MCF 10A (cell line): ENCODE data around the gene URGCP. TPM values are rescaled to one million over a fixed set of nuclear protein-coding genes. Genes with fewer than 3 reads are reported as not detected.

ENCODE experiments used
- BruUV-seq: library from RNA; stranded (reverse); fragments of 400-500 nt; replicated peaks from 2 replicates; lab custom pipeline; 2021; lab: Mats Ljungman, UMichigan
- CTCF ChIA-PET: fragments of 300-600 bp; sonication (Branson Sonifier 250); formaldehyde crosslinking; extraction: SDS; loops from one replicate; lab custom pipeline; 2021; ENCODE audit warnings: antibody characterized with exemption, inconsistent platforms; lab: Yijun Ruan, JAX
- POLR2A ChIA-PET: fragments of 300-600, 350-650 bp; sonication (Branson Sonifier 250); formaldehyde crosslinking; extraction: SDS; loops from one replicate; lab custom pipeline; 2020; ENCODE audit warnings: antibody characterized with exemption, inconsistent platforms; lab: Yijun Ruan, JAX
- DNase-seq: peaks from one replicate; pipeline ENCODE4 v3.0.0-alpha.2; 2018; ENCODE audit not compliant: unreplicated experiment
- H3K27ac Mint-ChIP-seq: one replicate; pipeline ENCODE4 v1.8.0; 2022; ENCODE audit warnings: mild to moderate bottlenecking, low read depth, mixed read lengths; ENCODE audit not compliant: unreplicated experiment
- H3K27me3 Mint-ChIP-seq: one replicate; pipeline ENCODE4 v1.8.0; 2022; ENCODE audit warnings: mixed read lengths; ENCODE audit not compliant: insufficient read depth, unreplicated experiment
- H3K36me3 Mint-ChIP-seq: one replicate; pipeline ENCODE4 v1.8.0; 2022; ENCODE audit warnings: mild to moderate bottlenecking, moderate library complexity, mixed read lengths; ENCODE audit not compliant: insufficient read depth, unreplicated experiment
- H3K4me1 Mint-ChIP-seq: one replicate; pipeline ENCODE4 v1.8.0; 2022; ENCODE audit warnings: mixed read lengths; ENCODE audit not compliant: insufficient read depth, unreplicated experiment
- H3K4me3 Mint-ChIP-seq: one replicate; pipeline ENCODE4 v1.8.0; 2022; ENCODE audit warnings: mild to moderate bottlenecking, moderate library complexity, mixed read lengths; ENCODE audit not compliant: unreplicated experiment
- H3K9me3 Mint-ChIP-seq: one replicate; pipeline ENCODE4 v1.8.0; 2022; ENCODE audit warnings: mixed read lengths; ENCODE audit not compliant: unreplicated experiment
- intact Hi-C: fragments of 100-400 bp; cut with micrococcal nuclease; formaldehyde crosslinking; loops from 2 replicates; pipeline ENCODE4 v1.14.1; 2022
- total RNA-seq: library from RNA; stranded (reverse); gene quantifications from 2 replicates; pipeline ENCODE4 v1.2.3, GENCODE V29; 2022
- TF ChIP-seq, protein P1 (sequence below): fragments of 200-600 bp; IDR thresholded peaks from one replicate; pipeline ENCODE4 v1.8.0; 2022; ENCODE audit warnings: antibody characterized with exemption, mild to moderate bottlenecking; ENCODE audit not compliant: unreplicated experiment

URGCP gene
- total RNA-seq, 1 experiment from 2014 or later: 37.2 TPM

DNA sequence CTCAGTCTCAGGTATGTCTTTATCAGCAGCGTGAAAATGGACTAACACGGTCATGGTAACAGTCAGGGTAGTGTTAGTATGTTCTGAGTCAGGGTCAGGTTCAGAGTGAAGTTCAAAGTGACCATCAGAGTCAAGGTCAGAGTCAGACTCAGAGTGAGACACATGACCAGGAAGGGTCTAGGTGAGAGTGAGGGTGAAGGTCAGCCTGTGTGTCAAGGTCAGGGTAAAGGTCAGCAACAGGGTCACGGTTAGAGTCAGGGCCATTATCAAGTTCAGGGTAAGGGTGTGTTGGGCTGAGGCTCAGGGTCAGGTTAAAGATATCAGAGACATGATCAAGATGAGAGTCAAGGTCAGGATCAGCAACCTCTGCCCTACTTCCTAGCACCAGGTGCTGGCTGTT lies 41.1 kb downstream of the URGCP start:
- Mint-ChIP-seq H3K4me3 (no peak overlapping the region), H3K27ac (no peak overlapping the region), H3K27me3 (no peaks in the 10 kb centered on the region), H3K36me3 (peaks cover 24% of the 10 kb centered on the region), H3K9me3 (no peaks in the 10 kb centered on the region), H3K4me1 (peaks cover 4% of the 10 kb centered on the region)
- DNase-seq: no peak
- ChIA-PET CTCF (interaction anchor here (1.6 kb wide), 1 partner anchor 29 kb away, joined by 3 read pairs; no protein-coding TSS in a partner anchor), POLR2A (no interaction called here)
- TF ChIP-seq, protein P1, sequence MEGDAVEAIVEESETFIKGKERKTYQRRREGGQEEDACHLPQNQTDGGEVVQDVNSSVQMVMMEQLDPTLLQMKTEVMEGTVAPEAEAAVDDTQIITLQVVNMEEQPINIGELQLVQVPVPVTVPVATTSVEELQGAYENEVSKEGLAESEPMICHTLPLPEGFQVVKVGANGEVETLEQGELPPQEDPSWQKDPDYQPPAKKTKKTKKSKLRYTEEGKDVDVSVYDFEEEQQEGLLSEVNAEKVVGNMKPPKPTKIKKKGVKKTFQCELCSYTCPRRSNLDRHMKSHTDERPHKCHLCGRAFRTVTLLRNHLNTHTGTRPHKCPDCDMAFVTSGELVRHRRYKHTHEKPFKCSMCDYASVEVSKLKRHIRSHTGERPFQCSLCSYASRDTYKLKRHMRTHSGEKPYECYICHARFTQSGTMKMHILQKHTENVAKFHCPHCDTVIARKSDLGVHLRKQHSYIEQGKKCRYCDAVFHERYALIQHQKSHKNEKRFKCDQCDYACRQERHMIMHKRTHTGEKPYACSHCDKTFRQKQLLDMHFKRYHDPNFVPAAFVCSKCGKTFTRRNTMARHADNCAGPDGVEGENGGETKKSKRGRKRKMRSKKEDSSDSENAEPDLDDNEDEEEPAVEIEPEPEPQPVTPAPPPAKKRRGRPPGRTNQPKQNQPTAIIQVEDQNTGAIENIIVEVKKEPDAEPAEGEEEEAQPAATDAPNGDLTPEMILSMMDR: no peak
- intact Hi-C loops: no loop called here
- no TSS peak for BruUV-seq

DNA sequence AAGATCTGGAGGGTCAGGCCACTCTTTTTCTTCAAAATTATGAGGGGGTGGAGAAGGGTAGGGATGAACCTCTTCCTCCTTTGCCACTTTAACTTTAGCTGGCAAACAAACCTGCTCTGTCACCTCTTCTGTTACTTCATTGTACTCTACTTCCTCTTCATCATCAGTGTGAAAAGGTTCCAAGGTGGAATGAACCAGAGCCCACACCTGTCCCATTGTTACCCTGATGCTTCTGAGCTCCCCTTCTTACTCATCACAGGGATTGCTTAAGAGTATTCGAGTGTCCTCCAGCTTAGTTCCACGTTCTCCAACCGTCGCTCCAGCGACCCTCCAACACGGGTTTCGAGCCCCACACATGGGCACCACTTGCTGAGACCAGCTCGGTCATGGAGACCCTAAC lies 42.3 kb downstream of the URGCP start:
- H3K4me1 Mint-ChIP-seq: no peaks in the 10 kb centered on the region
- ChIA-PET POLR2A (interaction anchor here (0.7 to 1.3 kb wide), 2 partner anchors 10 to 63 kb away, joined by 3 read pairs; no protein-coding TSS in a partner anchor), CTCF (interaction anchor here (1.0 to 1.6 kb wide), 3 partner anchors 26 to 61 kb away, joined by 3 to 4 read pairs (median 4); no protein-coding TSS in a partner anchor)
- no peaks in the 10 kb centered on the region for H3K27me3 Mint-ChIP-seq
- no peak overlapping the region for H3K4me3 Mint-ChIP-seq
- DNase-seq: peak; percentile 56
- BruUV-seq: no TSS peak
- H3K36me3 Mint-ChIP-seq: peaks cover 24% of the 10 kb centered on the region
- H3K9me3 Mint-ChIP-seq: no peaks in the 10 kb centered on the region
- TF ChIP-seq, protein P1: no peak
- intact Hi-C loops: no loop called here
- H3K27ac Mint-ChIP-seq: no peak overlapping the region

DNA sequence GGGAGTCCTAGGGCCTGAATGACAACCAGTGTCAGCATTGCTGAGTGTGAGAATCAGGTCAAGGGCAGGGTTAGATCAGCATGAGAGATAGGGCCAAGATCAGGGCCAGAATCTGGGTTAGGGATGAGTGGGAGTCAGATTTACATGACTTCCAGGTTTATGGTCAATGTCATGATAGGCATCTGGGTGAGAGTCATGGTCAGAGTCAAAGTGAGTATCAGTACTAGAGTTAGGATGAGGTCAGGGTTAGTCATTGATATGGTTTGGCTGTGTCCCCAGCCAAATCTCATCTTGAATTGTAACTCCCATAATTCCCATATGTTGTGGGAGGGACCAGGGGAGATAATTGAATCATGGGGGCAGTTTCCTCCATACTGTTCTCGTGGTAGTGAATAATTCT lies 49.4 kb downstream of the URGCP start:
- Mint-ChIP-seq H3K36me3 (no peaks in the 10 kb centered on the region), H3K4me1 (no peaks in the 10 kb centered on the region), H3K27ac (no peak overlapping the region), H3K27me3 (no peaks in the 10 kb centered on the region), H3K4me3 (no peak overlapping the region), H3K9me3 (no peaks in the 10 kb centered on the region)
- CTCF ChIA-PET: interaction anchor here (2.1 kb wide), 1 partner anchor 18 kb away, joined by 7 read pairs; no protein-coding TSS in a partner anchor
- no peak for DNase-seq
- POLR2A ChIA-PET: no interaction called here
- BruUV-seq: no TSS peak
- TF ChIP-seq, protein P1: no peak
- intact Hi-C loops: no loop called here

DNA sequence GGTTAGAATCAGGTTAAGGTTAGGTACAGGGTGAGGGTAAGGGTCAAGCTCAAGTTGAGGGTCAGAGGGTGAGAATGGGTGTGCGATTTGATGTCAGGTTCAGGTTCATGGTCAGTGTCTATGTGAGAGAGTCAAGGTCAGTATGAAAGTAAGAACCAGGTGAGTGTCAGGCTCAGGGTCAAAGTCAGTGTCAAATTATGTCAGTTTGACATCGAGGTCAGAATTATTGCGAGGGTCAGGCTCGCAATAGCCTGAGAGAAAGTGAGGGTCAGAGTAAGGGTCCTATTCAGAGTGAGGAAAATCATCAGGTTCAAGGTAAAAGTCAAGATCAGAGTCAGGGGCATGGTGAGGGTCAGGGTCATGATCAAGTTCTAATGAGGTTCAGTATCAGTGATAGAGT lies 50.1 kb downstream of the URGCP start:
- TF ChIP-seq, protein P1: no peak
- Mint-ChIP-seq H3K27ac (no peak overlapping the region), H3K27me3 (no peaks in the 10 kb centered on the region), H3K4me3 (no peak overlapping the region), H3K9me3 (peaks cover 4% of the 10 kb centered on the region), H3K4me1 (no peaks in the 10 kb centered on the region), H3K36me3 (no peaks in the 10 kb centered on the region)
- POLR2A ChIA-PET: no interaction called here
- intact Hi-C loops: no loop called here
- BruUV-seq: no TSS peak
- CTCF ChIA-PET: interaction anchor here (2.1 kb wide), 1 partner anchor 18 kb away, joined by 7 read pairs; no protein-coding TSS in a partner anchor
- DNase-seq: no peak
